ENCODE data around the gene WFDC8.
"Not testable (repeated sequence)": the region's sequence is repeated elsewhere in the genome, so short reads cannot be mapped to it uniquely, and the experiment has no call there.

Gene WFDC8

GRCh38 chr20:45579184-45579583 is at the start of gene WFDC8:
TSS of gene WFDC8 (minus strand) at chr20:45579284. CDS start at chr20:45579247, 37 bp downstream.
- no peak for FAIRE-seq

- FAIRE-seq: no peak
Observed at GRCh38 chr20:45626540-45626939, 47.5 kb upstream of the WFDC8 start.

DNA sequence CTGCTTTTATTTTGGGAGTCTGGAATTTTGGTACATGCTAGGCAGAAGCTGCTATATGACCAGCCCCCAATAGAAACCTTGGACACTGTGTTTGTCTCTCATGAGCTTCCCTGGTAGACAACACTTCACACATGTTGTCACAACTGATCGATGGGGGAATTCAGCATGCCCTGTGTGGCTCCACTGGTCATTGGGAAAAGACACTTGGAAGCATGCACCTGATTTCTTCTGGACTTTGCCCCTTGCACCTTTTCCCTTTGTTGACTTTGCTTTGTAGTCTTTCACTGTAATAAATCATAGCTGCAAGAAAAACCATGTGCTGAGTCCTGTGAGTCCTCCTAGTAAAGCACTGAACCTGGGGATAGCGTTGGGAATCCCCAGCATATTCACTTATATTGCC is 42.5 kb upstream of the WFDC8 start:
- FAIRE-seq: no peak

GRCh38 chr20:45617591-45617990 is 38.5 kb upstream of the WFDC8 start:
- no peak for FAIRE-seq

GRCh38 chr20:45612314-45612713 is 33.2 kb upstream of the WFDC8 start:
- no peak for FAIRE-seq

- FAIRE-seq: no peak
Observed at GRCh38 chr20:45611054-45611453, 32.0 kb upstream of the WFDC8 start.

DNA sequence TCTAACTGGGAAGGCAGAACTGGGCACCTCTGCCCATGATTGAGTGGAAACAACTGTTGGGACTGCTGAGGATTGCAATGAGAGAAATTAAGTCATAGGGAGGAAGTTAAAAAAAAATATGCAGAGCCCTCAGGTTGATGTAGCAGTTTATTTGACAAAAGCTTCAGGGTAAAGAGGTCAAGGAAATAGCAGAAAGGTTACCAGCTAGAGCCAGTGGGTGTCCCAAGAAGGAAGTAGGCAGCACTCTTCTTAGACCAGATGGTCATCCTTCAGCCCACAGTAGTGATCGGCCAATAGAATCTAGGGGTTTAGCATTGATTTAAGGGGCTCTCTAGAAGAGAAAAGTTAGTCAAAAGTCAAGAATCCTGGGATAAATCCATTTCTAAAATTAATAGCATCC is 28.7 kb upstream of the WFDC8 start:
- FAIRE-seq: no peak

DNA sequence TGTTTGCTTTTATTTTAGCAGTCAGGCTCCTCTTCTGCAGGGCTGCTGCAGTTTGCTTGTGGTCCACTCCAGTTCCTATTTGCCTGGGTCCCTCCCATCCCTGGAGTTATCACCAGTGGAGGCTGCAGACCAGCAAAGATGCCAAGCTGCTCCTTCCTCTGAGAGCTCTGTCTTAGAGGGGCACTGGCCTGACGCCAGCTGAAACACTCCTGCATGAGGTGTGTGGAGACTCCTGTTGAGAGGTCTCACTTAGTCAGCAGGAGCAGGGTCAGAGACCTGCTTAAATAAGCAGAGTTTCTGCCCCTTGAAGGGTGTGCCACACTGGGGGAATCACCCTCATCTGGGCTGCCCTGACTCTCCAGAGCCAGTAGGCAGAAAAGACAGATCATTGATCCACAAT is 16.2 kb upstream of the WFDC8 start:
- FAIRE-seq: no peak

DNA sequence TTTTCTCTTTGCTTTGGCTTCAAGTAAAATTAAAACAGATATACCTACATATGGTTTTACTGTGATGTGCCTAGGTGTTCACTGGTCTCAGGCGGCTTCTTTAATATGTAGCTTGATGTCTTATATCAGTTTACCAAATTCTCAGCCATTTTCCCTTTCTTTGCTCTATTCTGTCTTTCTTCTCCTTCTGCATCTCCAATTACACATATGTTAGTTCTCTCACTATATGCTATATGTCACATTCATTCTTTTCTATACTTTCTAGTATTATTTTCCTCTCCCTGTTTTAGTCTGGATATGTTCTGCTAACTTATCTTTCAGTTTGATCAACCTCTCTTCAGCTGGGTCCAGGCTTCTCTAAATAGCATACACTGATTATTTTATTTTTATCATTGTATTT is 14.4 kb upstream of the WFDC8 start:
- FAIRE-seq: no peak

DNA sequence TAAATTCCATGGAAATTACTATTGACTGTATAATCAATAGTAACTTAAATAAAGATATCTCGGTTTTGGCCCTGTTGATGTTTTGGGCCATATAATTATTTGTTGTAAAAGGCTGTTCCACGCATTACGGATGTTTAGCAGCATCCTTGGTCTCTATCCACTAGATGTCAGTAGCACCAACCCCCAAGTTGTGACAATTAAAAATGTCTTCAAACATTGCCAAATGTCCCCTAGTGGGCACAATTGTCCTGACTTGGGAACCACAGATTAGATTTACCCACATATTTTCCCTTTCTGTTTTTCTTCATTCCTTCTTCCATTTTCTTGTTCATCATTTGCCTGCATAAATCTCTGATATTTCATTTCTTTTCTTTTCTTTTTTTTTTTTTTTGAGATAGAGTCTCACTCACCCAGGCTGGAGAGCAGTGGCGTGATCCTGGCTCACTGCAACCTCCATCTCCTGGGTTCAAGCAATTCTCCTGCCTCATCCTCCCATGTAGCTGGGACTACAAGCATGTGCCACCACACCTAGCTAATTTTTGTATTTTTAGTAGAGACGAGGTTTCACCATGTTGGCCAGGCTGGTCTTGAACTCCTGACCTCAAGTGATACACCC is 13.6 kb upstream of the WFDC8 start:
- FAIRE-seq: no peak

- no peak for FAIRE-seq
Observed at GRCh38 chr20:45589725-45590124, 10.6 kb upstream of the WFDC8 start.

- no peak for FAIRE-seq
Observed at GRCh38 chr20:45588800-45589199, 9.7 kb upstream of the WFDC8 start.

DNA sequence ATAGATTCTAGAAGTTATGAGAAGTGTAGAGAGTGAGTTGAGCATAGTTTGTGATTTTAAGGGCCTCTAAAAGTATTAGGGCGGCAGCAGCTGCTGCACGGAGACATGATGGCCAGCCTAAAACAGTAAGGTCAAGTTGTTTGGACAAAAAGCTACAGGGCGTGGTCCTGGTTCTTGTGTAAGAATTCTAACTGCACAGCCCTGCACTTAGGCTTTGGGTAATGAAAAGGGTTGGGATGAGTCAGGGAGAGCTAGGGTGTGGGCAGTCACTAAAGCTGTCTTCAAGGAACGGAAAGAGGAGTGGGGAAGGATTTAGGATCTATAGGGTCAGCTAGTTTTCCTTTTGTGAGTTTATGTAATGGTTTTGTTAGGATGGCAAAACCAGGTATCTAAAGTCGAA is 6.9 kb upstream of the WFDC8 start:
- not testable (repeated sequence) for FAIRE-seq

- not testable (repeated sequence) for FAIRE-seq
Observed at GRCh38 chr20:45584294-45584693, 5.2 kb upstream of the WFDC8 start.

GRCh38 chr20:45583502-45583901 is 4.4 kb upstream of the WFDC8 start:
- no peak for FAIRE-seq

DNA sequence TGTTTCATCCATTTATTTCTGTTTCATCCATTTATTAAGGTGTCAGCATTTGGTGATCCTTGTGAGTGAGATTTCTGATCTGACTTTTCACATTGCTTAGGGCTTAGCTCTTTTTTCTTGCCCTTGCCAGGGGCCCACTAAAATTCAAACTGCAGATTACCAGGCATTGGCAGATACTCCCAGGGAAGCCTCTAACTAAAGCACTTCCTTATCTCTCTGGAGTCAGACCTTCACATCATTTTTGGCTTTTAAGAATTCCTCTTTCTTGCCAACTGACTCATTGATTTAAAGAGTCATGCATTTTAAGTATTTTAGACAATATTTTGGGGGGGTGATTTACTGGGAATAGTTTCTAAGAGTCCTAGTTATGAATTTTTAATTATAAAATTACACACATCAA is 2.6 kb upstream of the WFDC8 start:
- FAIRE-seq: no peak

DNA sequence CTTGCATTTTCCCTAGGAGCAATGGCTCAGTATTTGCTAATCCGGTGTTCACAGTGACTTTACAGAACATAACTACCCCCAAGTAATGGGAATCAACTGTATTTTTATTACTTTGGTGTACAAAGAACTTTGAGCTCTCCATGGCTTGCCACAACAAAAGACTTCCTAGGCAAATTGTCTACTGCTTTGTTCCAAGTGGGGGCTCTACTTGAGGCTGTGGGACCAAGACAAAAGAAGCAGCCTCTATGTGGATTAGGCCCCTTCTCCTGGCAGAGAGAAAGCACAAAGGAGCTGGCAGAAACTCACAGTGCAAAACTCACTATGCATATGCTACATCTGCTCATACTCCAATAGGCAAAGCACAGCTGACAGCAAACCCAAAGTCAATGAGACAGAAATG is 853 bp downstream of the WFDC8 start:
- FAIRE-seq: no peak

DNA sequence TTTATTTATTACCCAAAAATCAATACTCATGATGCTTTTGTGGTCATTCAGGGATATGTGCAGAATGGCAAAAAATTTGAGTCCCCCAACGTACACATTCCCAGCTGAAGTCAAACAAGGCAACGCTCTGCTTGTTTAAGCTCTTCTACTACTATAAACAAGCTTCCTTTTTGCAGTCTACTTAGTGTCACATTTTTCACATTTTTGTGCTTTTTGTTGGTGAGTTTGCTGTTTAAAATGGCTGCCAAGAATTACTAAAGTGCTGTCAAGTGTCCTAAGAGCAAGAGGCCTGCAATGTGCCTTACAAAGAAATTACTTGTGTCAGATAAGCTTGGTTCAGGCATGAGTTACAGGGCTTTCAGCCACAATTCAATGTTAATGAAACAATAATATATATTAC is 2.1 kb downstream of the WFDC8 start:
- FAIRE-seq: no peak

GRCh38 chr20:45575931-45576330 is 3.2 kb downstream of the WFDC8 start:
- FAIRE-seq: no peak

DNA sequence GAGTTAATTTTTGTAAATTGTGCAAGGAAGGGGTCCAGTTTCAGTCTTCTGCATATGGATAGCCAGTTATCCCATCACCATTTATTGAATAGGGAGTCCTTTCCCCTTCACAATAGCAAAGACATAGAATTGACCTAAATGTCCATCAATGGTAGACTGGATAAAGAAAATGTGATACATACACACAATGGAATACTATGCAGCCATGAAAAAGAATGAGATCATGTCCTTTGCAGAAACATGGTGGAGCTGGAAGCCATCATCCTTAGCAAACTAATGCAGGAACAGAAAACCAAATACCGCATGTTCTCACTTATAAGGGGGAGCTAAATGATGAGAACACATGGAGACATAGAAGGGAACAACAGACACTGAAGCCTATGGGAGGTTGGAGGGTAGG is 9.4 kb downstream of the WFDC8 start:
- not testable (repeated sequence) for FAIRE-seq

DNA sequence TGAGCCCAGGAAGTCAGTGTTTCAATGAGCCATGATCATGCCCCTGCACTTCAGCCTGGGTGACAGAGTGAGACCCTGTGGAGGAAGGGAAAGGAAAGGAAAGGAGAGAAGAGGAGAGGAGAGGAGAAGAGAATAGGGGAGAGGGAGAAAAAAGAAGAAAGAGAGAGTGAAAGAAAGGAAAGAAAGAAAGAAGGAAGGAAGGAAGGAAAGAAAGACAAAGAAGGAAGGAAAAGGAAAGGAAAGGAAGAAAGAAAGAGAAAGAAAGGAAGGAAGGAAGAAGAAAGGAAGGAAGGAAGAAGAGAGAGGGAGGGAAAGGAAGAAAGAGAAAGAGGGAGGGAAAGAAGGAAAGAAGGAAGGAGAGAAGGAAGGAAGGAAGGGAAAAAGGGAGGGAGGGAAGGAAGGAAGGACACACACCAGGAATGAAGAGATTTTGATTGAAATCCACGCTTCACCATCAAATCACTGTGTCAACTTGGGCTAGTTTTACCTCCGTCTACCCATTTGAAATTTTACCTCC is 14.3 kb downstream of the WFDC8 start:
- no peak for FAIRE-seq

GRCh38 chr20:45555198-45555597 is 23.9 kb downstream of the WFDC8 start:
- no peak for FAIRE-seq

DNA sequence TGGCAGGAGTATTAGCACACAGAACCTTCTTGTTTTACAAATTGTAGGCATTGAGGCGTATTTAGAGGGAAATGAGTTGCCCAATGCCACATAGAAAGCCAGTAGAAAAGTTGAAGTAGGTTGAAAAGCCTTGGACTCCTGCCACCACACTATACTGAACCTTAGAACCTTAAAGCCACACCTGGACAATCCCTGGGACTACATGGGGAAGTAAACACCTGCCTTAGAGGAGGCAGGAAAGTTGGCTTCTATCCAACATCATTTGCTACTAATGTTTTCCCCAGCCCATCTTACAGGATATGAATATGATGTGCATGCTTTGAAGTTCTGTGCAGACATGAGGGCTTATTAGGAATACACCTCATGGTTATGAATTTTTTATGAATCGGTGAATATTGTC is 26.6 kb downstream of the WFDC8 start:
- no peak for FAIRE-seq

DNA sequence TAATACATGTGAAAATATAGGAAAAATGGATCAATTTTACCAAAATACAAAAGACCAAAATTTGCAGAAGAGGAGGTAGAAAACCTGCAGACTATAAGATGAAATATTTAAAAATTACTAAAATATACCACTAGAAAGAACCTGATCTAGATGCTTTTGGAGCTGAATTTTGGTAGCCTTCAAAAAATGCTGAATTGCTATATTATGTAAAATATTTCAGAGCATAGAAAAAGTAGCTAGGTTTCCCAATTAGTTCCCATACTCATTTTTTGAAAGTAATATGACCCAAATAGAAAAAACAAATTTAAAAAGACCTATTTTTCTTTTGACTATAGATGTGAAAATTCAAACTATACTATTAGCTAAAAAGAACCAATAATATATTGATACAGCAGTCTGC is 28.3 kb downstream of the WFDC8 start:
- no peak for FAIRE-seq

GRCh38 chr20:45548410-45548809 is 30.7 kb downstream of the WFDC8 start:
- FAIRE-seq: no peak

All from colon (tissue), 2 donors.